KOPT-K1 (cell line): ENCODE measurements around the gene PBX2.

Experiments
- H3K27ac ChIP-seq: fragments of 200-600 bp; sonication (generic); 2 replicates; pipeline ENCODE4 v1.5.1; 2016; ENCODE audit warnings: antibody characterized with exemption, mild to moderate bottlenecking, low read depth, low read length; ENCODE audit not compliant: poor library complexity, severe bottlenecking
- H3K36me3 ChIP-seq: fragments of 200-600 bp; sonication (generic); 2 replicates; pipeline ENCODE4 v1.5.1; 2017; ENCODE audit warnings: antibody characterized with exemption, mild to moderate bottlenecking, low read length, moderate library complexity; ENCODE audit not compliant: insufficient read depth
- H3K9me3 ChIP-seq: fragments of 200-600 bp; sonication (generic); 2 replicates; pipeline ENCODE4 v1.5.1; 2017; ENCODE audit warnings: antibody characterized with exemption, low read length, mild to moderate bottlenecking; ENCODE audit not compliant: insufficient read depth, poor library complexity, severe bottlenecking

The PBX2 gene

GRCh38 chr6:32156891-32157290 lies 33.1 kb downstream of the PBX2 start:
- no peaks in the 10 kb centered on the region for H3K9me3 ChIP-seq
- H3K36me3 ChIP-seq: peaks cover 35% of the 10 kb centered on the region

GRCh38 chr6:32154514-32155161 lies 35.4 kb downstream of the PBX2 start:
- H3K9me3 ChIP-seq: no peaks in the 10 kb centered on the region
- peak overlapping the region; percentile 70 for H3K27ac ChIP-seq
- peaks cover 35% of the 10 kb centered on the region for H3K36me3 ChIP-seq

More at GRCh38 chr6:32156891-32157290, 33.1 kb downstream of the PBX2 start:
- H3K27ac ChIP-seq: no peak overlapping the region

GRCh38 chr6:32153564-32154513 lies 36.2 kb downstream of the PBX2 start, which contains the start of gene PPT2:
Gene PPT2 (plus strand): TSS chr6:32154141. CDS start chr6:32154595, 454 bp downstream.
- peak within 1 kb of the TSS; percentile 70 for H3K27ac ChIP-seq
- peaks cover 32% of the 10 kb centered on the region for H3K36me3 ChIP-seq
- H3K9me3 ChIP-seq: no peaks in the 10 kb centered on the region

- H3K9me3 ChIP-seq: no peaks in the 10 kb centered on the region
- H3K27ac ChIP-seq: no peak overlapping the region
- peaks cover 24% of the 10 kb centered on the region for H3K36me3 ChIP-seq
Measured at GRCh38 chr6:32152769-32153563, 37.0 kb downstream of the PBX2 start.

- Histone ChIP-seq H3K27ac (peak within 1 kb of the TSS; percentile 14), H3K36me3 (peaks cover 15% of the 10 kb centered on the region), H3K9me3 (no peaks in the 10 kb centered on the region)
Measured at GRCh38 chr6:32151863-32152768, 37.9 kb downstream of the PBX2 start, which contains the start of gene PRRT1. Gene PRRT1 (minus strand): TSS chr6:32151939. CDS start chr6:32151827, 112 bp downstream.

- H3K9me3 ChIP-seq: no peaks in the 10 kb centered on the region
- peaks cover 7% of the 10 kb centered on the region for H3K36me3 ChIP-seq
- H3K27ac ChIP-seq: no peak overlapping the region
Measured at GRCh38 chr6:32151181-32151862, 38.7 kb downstream of the PBX2 start.

- H3K36me3 ChIP-seq: no peaks in the 10 kb centered on the region
- H3K27ac ChIP-seq: no peak overlapping the region
- H3K9me3 ChIP-seq: no peaks in the 10 kb centered on the region
Measured at GRCh38 chr6:32149932-32150870, 39.8 kb downstream of the PBX2 start.

- no peaks in the 10 kb centered on the region for H3K9me3 ChIP-seq
- H3K27ac ChIP-seq: no peak overlapping the region
- H3K36me3 ChIP-seq: no peaks in the 10 kb centered on the region
Measured at GRCh38 chr6:32149092-32149755, 40.8 kb downstream of the PBX2 start.

- H3K27ac ChIP-seq: no peak overlapping the region
- H3K9me3 ChIP-seq: no peaks in the 10 kb centered on the region
- no peaks in the 10 kb centered on the region for H3K36me3 ChIP-seq
Measured at GRCh38 chr6:32148289-32149091, 41.5 kb downstream of the PBX2 start.

GRCh38 chr6:32147401-32148132 lies 42.4 kb downstream of the PBX2 start:
- Histone ChIP-seq H3K36me3 (no peaks in the 10 kb centered on the region), H3K27ac (no peak overlapping the region), H3K9me3 (no peaks in the 10 kb centered on the region)

GRCh38 chr6:32146687-32147086 lies 43.3 kb downstream of the PBX2 start:
- no peaks in the 10 kb centered on the region for H3K36me3 ChIP-seq
- H3K9me3 ChIP-seq: no peaks in the 10 kb centered on the region
- no peak overlapping the region for H3K27ac ChIP-seq
